Activated CD4-positive, alpha-beta T cell treated with anti-CD3 and anti-CD28 coated beads, Interleukin-10, Interleukin-2, amounts not matched to agents 100 ng/mL and 50 ng/mL, durations not matched to agents 16 hours and 8 hours (primary cell): Measurements from ENCODE around the gene RHEB.

Experiments
- DNase-seq: peaks from one replicate; pipeline ENCODE4 v3.0.0-alpha.2; 2020

Gene RHEB

GRCh38 chr7:151524845-151525244, 5.2 kb upstream of the RHEB start:
- no peak for DNase-seq

GRCh38 chr7:151524331-151524730, 4.6 kb upstream of the RHEB start:
- no peak for DNase-seq

- peak; percentile 28 for DNase-seq
Observed at GRCh38 chr7:151520419-151521261, 945 bp upstream of the RHEB start.

- DNase-seq = peak; percentile 42
Observed at GRCh38 chr7:151518947-151519764, 539 bp downstream of the RHEB start.

GRCh38 chr7:151518105-151518946, 1.4 kb downstream of the RHEB start:
- peak; percentile 76 for DNase-seq

GRCh38 chr7:151517601-151518104, 2.0 kb downstream of the RHEB start:
- DNase-seq = no peak

GRCh38 chr7:151515276-151515565, 4.5 kb downstream of the RHEB start:
- DNase-seq = no peak

GRCh38 chr7:151514461-151515275, 5.0 kb downstream of the RHEB start:
- no peak for DNase-seq

GRCh38 chr7:151513133-151513532, 6.6 kb downstream of the RHEB start:
- DNase-seq = no peak

- no peak for DNase-seq
Observed at GRCh38 chr7:151512353-151512752, 7.3 kb downstream of the RHEB start.

GRCh38 chr7:151511946-151512345, 7.7 kb downstream of the RHEB start:
- no peak for DNase-seq

- DNase-seq = no peak
Observed at GRCh38 chr7:151511270-151511669, 8.4 kb downstream of the RHEB start.

GRCh38 chr7:151509670-151510333, 9.9 kb downstream of the RHEB start:
- DNase-seq = no peak

- DNase-seq = no peak
Observed at GRCh38 chr7:151508991-151509390, 10.7 kb downstream of the RHEB start.

GRCh38 chr7:151507806-151508205, 11.9 kb downstream of the RHEB start:
- DNase-seq = no peak

- no peak for DNase-seq
Observed at GRCh38 chr7:151506901-151507382, 12.8 kb downstream of the RHEB start.

- DNase-seq = no peak
Observed at GRCh38 chr7:151505836-151506468, 13.7 kb downstream of the RHEB start.

- peak; percentile 16 for DNase-seq
Observed at GRCh38 chr7:151505433-151505832, 14.3 kb downstream of the RHEB start.

- no peak for DNase-seq
Observed at GRCh38 chr7:151504715-151505326, 14.9 kb downstream of the RHEB start.

- no peak for DNase-seq
Observed at GRCh38 chr7:151503902-151504714, 15.6 kb downstream of the RHEB start.
